GM19372 (cell line): Measurements from ENCODE around the gene MALRD1.
"Not testable (repeated sequence)": the region's sequence is repeated elsewhere in the genome, so short reads cannot be mapped to it uniquely, and the experiment has no call there.

Source experiments
- ATAC-seq: cut with Tn5 transposase; IDR thresholded peaks from one replicate; pipeline ENCODE4 v1.9.1; 2021; ENCODE audit warnings: mild to moderate bottlenecking, low read depth, moderate library complexity; ENCODE audit not compliant: unreplicated experiment

MALRD1 gene

DNA sequence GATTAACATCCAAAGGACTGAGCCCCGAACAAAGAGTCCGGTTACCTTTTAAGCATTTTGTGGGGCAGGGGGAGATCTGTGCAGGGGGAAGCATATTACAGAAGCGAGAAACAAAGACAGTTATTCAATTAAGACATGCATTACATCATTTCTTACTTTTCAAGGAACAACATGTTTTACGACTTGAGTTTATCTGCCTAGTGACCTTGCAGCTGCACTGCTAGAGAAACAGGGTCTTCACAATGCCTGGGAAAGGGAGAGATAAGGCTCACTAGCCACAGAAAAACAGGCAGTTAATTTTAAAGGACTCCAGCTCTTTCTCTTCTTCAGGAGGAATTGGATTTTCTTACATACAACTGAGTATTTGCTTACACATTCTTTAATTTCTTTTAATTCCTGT lies 693.5 kb downstream of the MALRD1 start:
- ATAC-seq: not testable (repeated sequence)

DNA sequence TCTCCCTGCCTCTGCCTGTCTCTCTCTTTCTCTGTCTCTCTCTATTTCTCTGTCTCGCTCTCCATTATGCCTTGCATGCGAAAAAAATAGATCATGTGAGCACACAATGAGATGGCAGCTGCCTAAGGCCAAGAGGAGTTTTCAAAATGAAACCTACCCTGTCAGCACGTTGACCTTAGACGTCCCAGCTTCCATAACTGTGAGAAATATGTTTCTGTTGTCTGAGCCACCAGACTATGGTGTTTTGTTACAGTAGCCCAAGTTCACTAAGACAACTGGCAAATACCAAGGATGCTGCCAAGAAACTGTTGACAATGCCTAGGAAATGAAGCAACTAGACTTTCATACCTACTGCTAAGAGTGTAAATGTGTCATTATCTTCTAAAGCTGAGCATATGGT lies 697.1 kb downstream of the MALRD1 start:
- no peak for ATAC-seq

DNA sequence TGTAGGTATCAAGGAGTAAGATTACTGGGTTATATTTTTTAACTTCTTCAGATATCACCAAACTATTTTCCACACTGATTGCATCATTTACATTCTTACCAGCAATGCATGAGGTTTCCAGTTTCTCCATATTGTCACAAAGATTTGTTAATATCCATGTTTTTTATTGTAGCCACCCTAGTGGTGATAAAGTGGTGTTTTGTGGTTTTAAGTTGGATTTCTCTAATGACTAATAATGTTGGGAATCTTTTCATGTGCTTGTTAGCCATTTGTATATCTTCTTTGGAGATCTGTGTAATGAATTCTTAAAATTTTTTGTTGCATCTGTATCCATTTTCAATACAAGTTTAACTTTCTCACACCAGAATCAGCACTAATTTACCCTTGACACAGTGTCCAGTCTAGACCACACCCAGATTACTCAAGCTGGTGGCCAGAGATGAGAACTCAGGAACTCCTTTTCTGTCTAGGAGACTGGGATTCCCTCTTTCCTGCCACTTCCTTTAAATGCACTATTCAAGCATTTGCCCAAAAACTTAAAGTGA lies 700.7 kb downstream of the MALRD1 start:
- ATAC-seq: no peak

GRCh38 chr10:19750972-19751371 lies 702.4 kb downstream of the MALRD1 start:
- no peak for ATAC-seq

DNA sequence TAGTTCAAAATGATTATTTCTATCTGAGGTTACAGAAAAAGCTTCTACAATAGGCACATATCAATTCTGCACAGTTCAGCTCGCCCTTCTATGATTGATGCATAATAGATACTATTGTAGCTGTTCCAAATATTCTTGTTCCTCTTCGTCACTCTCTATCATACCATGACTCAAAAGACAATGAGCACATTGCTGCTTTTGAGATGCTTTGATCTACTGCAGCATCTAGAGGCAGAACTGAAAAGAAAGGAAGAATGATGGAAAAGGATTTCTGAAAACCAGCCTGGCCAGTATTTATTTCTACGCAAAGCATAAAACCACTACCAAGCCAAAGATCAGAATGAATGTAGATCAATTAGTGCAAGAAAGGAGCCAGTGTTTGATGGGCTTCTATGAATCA lies 708.3 kb downstream of the MALRD1 start:
- ATAC-seq: no peak

DNA sequence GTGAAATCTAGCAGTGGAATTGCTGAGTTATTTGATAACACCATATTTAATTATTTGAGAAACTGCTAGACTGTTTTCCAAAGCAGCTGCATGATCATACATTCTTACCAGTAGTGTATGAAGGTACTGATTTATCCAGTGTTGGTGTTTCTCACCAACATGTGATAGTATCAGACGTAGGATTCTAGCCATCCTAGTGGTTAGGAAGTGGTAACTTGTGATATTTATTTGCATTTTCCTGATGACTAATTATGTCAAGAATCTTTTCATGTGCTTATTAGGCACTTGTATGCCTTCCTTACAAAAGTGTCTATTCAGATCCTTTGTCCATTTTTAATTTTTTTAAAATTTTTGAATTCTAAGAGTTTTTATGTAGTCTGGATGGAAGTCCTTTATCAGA lies 713.4 kb downstream of the MALRD1 start:
- ATAC-seq: no peak

- no peak for ATAC-seq
Measured at GRCh38 chr10:19764111-19764510, 715.5 kb downstream of the MALRD1 start.

- ATAC-seq: no peak
Measured at GRCh38 chr10:19767876-19768275, 719.3 kb downstream of the MALRD1 start.

DNA sequence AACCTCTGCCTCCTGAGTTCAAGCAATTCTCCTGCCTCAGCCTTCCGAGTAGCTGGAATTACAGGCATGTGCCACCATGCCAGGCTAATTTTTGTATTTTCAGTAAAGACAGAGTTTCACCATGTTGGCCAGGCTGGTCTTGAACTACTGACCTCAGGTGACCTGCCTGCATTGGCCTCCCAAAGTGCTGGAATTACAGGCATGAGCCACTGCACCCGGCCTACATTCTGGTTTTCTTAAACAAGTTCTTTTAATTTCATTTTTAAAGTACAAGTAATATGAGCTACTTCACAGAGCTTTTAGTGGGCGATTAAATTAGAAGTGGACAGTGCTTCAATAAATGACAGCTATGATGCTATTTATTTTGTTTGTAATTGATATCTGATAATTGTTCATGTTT lies 721.2 kb downstream of the MALRD1 start:
- not testable (repeated sequence) for ATAC-seq

DNA sequence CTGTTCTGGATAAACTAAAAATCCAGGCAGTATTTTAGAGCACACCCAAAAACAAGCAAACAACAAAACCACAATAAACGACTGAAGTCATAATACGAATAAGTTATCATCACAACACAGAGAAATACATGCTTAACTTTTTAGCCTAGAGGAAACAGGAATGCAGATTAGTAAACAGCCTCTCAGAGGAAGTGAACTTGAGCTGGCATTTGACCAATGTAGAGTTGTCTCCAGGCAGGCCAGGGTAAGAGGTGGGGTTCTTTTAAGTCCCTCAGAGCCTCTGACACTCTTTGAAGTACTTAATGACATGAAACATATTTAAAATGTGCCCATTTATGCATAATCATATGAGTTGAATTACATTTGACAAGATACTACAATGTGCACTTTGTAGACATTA lies 724.4 kb downstream of the MALRD1 start:
- no peak for ATAC-seq

DNA sequence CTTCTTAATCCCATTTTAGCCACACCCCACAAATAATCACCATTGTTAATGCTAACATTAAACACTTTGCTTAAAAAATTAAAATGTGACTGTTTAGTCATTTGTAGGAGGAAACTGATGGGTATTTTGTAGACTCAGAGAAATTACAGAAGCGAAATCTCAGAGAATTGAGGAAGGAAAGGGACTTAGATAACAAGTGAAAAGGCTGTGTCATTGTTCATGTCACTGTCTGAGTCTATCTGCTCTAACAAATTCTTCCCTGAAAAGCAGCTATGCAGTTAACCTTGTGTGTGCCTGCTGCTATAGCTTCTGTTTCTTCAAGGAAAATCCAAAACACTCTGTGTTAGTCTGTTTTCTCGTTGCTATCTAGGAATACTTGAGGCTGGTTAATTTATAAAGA lies 726.7 kb downstream of the MALRD1 start:
- ATAC-seq: no peak

DNA sequence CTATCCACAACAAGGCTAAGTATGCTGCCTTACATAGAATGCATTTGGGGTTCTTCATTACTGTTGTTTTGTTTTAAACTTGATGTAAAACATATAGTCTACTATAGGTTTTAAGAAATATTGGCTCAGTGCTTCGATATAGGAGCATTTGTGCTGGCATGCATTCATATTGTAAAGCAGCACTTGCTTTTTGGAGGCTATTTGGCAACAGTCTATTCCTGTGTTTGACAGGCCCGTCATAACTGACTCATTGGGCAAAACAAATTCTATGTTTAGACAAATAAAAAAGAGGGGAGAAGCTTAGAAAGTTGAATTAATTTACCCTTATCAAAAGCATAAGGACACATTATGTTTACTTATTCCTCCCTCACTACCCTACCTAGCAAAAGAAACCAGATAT lies 729.2 kb downstream of the MALRD1 start:
- ATAC-seq: no peak

DNA sequence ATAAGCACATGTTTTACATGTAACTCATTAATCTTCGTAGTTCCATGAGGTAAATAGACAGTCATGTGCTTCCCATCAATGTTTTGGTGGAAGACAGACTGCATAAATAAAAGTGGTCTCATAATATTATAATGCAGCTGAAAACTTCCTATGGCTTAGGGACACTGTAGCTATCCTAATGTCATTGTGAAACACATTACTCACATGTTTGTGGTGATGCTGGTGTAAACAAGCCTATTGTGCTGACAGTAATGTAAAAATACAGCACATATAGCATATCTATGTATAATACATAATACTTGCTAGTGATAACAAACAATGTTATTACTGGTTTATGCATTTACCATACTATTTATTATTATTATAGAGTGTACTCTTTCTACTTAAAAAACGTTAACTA lies 730.4 kb downstream of the MALRD1 start:
- ATAC-seq: no peak

DNA sequence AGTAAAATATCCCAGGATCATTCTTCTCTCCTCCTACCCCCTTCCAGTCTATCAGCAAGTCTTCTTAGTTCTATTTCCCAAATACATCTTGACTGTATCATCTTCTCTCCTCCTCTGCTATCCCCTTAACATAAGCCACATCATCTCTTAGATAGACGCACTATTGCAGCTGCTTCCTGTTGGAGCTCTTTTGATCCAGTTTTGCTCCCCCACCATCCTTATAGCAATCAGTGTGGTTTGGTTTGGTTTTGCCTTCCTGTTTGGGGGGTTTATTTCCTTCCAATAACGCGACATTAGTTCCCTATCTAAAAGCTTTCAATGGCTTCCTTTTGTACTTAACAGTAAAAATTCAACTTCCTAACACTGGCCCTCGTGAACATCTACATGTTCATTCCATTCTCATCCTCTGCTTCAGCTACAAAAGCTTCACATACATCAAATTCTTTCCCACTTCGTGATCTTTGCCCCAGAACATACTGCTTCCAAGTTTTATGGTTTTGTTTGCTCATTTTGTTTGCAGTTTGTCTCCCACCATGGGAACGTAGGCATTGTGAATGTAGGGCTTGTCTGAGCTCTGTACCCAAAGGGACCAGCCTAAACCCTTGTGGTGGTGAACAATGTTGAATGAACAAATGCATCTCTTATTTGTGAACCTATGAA lies 734.0 kb downstream of the MALRD1 start:
- ATAC-seq: no peak

GRCh38 chr10:19783721-19784120 lies 735.1 kb downstream of the MALRD1 start:
- no peak for ATAC-seq
